Measurements from ENCODE around the gene SPARCL1.
"Not testable (repeated sequence)": the region's sequence is repeated elsewhere in the genome, so short reads cannot be mapped to it uniquely, and the experiment has no call there.

Gene SPARCL1

GRCh38 chr4:87458913-87459312, 70.3 kb downstream of the SPARCL1 start:
- Histone ChIP-seq H3K27me3 (ENCODE audit: insufficient read depth, poor library complexity, severe bottlenecking) (no peaks in the 10 kb centered on the region), H3K27ac (replicated peaks) (no peak overlapping the region), H3K4me3 (replicated peaks; ENCODE audit: insufficient read depth, low read length) (no peak overlapping the region)
- TF ChIP-seq SPI1 (IDR thresholded peaks at IDR 0.05; ENCODE audit: borderline replicate concordance, low read depth) (no peak), GABPA (IDR thresholded peaks at IDR 0.05; ENCODE audit: low read depth) (no peak), REST (IDR thresholded peaks at IDR 0.05; ENCODE audit: insufficient replicate concordance, low read depth) (no peak), CTCF (IDR thresholded peaks at IDR 0.05; ENCODE audit: insufficient read depth, low read length) (no peak), POLR2AphosphoS5 (IDR thresholded peaks at IDR 0.05; ENCODE audit: low read depth) (no peak)
- DNase-seq (ENCODE audit: low read depth in 1 of 2, low spot score in 1 of 2), result no peak

GRCh38 chr4:87451537-87451936, 77.6 kb downstream of the SPARCL1 start:
- Histone ChIP-seq H3K4me3 (replicated peaks; ENCODE audit: insufficient read depth, low read length) (no peak overlapping the region), H3K27me3 (ENCODE audit: insufficient read depth, poor library complexity, severe bottlenecking) (no peaks in the 10 kb centered on the region), H3K27ac (replicated peaks) (no peak overlapping the region)
- no peak for DNase-seq (ENCODE audit: low read depth in 1 of 2, low spot score in 1 of 2)
- TF ChIP-seq POLR2AphosphoS5 (IDR thresholded peaks at IDR 0.05; ENCODE audit: low read depth) (no peak), CTCF (IDR thresholded peaks at IDR 0.05; ENCODE audit: insufficient read depth, low read length) (no peak), REST (IDR thresholded peaks at IDR 0.05; ENCODE audit: insufficient replicate concordance, low read depth) (no peak), GABPA (IDR thresholded peaks at IDR 0.05; ENCODE audit: low read depth) (no peak), SPI1 (IDR thresholded peaks at IDR 0.05; ENCODE audit: borderline replicate concordance, low read depth) (no peak)

- not testable (repeated sequence) for H3K27ac ChIP-seq (replicated peaks); H3K4me3 ChIP-seq (replicated peaks; ENCODE audit: insufficient read depth, low read length); DNase-seq (ENCODE audit: low read depth in 1 of 2, low spot score in 1 of 2); H3K27me3 ChIP-seq (ENCODE audit: insufficient read depth, poor library complexity, severe bottlenecking)
These were observed 82.8 kb downstream of the SPARCL1 start for GRCh38 chr4:87446375-87446774.

GRCh38 chr4:87445964-87446363, 83.2 kb downstream of the SPARCL1 start:
- Histone ChIP-seq H3K27ac (replicated peaks) (no peak overlapping the region), H3K4me3 (replicated peaks; ENCODE audit: insufficient read depth, low read length) (no peak overlapping the region), H3K27me3 (ENCODE audit: insufficient read depth, poor library complexity, severe bottlenecking) (no peaks in the 10 kb centered on the region)
- DNase-seq (ENCODE audit: low read depth in 1 of 2, low spot score in 1 of 2), result no peak
- TF ChIP-seq POLR2AphosphoS5 (IDR thresholded peaks at IDR 0.05; ENCODE audit: low read depth) (no peak), CTCF (IDR thresholded peaks at IDR 0.05; ENCODE audit: insufficient read depth, low read length) (no peak), REST (IDR thresholded peaks at IDR 0.05; ENCODE audit: insufficient replicate concordance, low read depth) (no peak), GABPA (IDR thresholded peaks at IDR 0.05; ENCODE audit: low read depth) (no peak), SPI1 (IDR thresholded peaks at IDR 0.05; ENCODE audit: borderline replicate concordance, low read depth) (no peak)

Measured in HL-60 (cell line).